NCI-H146 (cell line): ENCODE data around the gene LYST.

Experiments used
- DNase-seq: peaks from one replicate; lab custom pipeline; 2025; lab: John Stamatoyannopoulos, UW

Gene LYST

DNA sequence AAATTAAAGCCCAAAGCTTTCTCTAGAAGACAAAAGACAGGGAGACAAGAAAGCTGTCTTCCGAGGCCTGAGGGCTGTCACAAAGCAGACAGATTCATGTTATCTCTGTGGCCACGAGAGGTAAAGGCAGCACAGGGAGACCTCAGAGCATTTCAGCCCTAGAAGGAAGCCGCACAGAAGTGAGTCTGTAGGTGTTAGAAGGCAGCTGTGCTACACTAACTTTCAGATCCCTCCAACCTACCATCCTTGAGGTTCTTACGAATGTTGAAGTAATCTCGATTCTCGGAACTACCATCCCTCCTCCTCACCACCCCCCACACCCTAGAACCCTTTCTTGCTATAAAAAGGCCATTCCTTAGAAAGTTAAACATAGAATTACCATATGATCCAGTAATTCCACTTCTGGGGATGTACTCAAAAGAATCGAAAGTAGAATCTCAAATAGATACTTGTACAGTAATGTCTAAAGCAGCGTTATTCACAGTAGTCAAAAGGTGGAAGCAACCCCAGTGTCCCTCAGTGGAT, 21.5 kb upstream of the LYST start:
- DNase-seq = no peak

DNA sequence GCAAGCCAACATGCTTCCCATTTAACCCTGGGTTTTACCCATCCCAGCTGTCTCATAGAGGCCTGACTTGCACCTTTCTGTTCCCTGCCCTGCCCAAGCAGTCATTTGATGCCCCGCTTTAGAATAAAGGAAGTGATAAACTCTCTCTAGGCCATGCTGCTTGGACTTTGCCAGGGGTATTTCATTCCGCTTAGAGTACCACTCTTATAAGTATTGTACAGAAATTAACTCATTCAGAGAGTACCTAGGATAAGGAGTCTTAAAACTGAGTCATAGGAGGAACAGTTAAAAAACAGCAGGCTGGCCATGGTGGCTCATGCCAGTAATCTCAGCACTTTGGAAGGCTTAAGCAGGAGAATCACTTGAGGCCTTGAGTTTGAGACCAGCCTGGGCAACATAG, 21.0 kb upstream of the LYST start:
- DNase-seq = no peak

DNA sequence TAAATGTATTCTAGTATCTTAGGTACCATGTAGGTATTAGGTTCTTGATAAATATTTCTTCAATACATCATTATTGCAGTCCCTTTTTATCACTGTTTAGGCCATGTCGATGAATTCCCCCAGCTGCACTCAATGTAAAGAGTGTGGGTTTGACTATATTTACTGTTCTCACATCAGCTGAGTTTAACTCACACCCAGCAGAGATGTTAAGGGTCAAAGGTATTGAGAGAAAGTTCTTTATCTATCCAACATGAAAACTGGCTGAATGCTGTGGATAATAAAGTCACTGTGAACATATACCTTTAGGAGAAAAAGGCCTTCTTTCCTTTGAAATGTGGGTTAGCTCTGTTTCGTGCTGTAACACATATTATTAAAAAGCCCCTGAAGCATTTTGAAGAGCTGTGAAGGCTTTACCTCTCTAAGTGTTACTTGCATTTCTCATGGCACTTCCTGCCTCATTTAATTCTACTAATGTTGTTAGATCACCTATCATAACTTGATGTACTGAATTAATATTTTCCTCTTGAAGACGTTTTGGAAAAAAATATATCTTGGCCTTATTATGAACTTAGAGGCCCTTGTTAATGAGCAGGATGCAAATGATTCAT, 19.1 kb upstream of the LYST start:
- peak; percentile 11 for DNase-seq

DNA sequence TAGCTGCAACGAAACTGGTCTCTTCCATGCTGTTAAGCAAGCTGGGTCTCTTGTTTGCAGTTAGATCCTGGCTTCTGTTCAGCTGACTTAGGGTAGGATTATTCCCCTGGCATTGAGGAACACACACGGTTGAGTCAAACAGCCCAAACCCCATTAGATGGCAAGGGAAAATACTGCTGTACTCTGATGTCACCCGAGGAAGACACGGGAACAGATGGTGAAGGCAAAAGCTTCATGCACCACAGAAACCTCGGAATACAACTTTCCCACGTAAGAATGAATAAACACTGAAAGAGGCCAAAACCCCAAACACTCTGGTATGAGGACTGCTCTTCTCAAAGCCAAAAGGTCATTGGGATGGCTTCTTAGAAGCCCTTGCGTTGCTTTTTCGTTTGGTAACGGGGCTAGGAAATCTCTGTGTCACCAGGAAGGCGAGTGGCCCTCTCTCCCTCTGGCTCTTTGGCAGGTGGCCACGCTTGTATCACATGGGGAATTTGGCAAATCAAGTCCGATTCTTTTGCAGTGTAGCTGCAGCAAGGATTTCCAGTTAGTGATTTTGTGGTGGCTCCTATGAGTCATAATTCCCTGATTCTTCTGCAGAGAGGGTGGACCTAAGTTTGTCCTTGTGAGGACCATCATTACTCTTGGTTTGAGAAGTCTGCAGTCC, 16.7 kb upstream of the LYST start:
- no peak for DNase-seq

DNA sequence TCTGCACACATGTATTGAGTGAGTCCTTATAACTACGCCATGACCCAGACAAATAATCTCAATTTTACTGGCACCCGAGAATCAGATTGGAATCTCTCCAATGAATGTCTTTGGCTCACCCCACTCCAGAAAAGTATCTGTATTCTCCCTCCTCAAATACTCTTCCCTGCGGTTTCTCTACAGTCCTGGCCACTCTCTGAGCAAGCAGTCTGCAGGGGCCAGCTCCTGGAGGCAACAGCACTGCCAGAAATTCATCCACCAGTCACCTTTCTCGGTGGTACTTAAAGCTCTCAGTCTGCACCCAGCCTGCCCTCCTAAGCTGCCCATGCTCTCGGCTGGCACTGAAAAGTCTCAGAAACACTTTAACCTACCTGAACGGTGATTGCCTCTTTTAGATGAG, 16.1 kb upstream of the LYST start:
- no peak for DNase-seq

DNA sequence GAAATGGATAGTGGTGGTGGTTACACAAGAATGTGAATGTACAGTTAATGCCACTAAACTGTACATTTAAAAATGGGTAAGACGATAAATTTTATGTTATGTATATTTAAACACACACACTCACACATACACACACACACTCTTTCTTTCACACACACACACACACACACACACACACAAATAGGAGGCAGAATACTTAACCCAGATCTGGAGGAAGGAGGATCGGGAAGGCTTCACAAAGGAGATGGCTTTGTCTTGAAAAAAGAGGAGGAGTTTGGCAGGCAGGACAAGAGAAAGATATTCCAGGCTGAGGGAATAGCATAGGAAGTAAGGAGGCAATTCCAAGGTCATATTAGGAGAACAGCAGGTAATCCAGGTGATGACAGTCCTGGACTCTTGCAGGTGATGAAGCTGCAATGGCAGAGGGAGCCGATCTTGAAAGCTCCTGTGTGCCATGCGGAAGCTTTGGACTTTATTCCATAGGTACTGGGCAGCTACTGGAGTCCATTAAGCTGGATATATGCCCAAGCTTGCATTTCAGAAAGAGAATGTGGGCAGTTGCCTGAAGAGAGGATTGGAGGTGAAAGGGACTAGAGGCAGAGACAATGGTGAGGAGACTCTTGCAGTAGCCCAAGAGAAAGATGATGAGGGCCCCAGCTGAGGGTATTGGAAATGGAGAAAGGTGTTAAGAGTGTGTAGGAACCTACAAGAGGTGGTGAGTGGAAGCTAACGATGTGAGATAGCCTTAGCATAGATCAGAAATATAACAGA, 15.4 kb upstream of the LYST start:
- no peak for DNase-seq

DNA sequence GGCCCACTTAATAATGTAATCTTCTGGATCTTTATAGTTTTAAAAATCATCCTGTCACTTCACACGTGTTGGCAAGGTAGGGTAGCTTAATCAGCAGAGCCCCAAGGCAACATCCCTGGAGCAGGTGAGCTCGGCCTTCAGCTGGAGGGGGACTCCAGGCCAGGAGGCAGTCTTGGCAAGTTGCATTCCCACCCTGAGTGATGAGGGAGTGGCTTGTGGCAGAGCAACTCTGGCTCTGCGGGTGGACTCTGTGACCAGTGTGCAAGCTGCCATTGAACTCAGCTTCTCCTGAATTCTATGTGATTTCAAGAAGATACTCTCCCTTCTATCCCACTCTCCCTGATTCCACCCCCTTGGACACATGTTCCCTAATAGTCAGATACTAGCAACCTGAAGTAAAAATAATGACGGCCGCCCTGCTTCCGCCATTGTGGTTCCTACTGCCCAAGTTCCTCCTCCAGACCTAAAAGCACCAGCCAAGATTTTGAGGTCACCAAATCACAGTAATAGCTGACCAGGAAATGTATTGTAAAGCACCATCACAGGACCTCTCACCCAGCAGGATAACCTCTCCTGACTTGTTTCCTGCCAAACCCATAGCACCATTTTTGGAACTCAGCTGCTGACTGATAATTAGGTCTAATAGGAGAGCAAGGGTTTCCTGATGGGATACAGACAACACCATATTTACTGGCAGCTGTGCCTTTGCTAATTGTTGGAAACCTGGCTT, 11.5 kb upstream of the LYST start:
- DNase-seq = peak; percentile 81

DNA sequence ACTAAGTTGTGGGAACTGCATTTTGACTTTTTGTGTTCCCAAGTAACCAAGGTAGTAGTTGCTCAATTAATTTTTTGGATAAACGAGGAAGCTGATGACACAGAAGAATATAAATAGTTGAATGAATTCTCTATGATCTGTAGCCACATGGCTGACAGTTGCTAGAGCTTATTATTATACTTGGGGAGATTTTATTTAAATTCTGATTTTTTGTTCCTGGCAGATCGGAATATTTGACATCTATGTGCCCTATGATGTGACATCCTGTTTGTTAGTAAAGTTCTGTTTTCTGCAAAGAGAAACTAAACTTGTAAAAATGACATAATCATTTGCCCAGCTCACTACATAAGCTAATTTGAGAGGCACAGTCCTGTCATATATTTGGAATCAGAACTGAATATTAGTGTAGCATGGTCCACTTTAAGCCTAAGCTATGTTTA, 9.7 kb upstream of the LYST start:
- no peak for DNase-seq

DNA sequence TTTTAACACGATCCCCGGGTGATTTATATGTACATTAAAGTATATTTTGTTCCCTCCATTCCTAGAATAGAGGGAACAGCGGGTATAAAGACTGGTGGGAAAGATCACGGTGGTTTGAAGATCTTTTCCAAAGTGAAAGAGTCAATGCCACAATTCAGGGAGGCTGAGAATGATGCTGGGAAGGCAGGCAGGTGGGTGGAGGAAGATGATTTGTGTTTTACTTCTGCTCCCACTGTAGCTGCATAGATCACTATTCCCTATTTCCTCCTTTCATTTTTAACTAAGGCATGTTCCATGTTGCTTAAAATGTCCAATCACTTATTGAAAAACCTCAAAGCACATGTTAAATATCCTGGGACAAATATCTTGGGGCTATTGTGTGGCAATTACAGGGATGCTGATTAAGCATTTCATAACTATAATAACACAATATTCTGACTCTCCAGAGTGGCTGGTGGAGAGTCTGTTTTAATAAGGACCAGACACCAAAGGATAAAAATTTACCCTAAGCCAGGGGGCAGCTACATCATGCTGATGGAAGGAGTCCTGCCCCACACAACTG, 8.4 kb upstream of the LYST start:
- no peak for DNase-seq

DNA sequence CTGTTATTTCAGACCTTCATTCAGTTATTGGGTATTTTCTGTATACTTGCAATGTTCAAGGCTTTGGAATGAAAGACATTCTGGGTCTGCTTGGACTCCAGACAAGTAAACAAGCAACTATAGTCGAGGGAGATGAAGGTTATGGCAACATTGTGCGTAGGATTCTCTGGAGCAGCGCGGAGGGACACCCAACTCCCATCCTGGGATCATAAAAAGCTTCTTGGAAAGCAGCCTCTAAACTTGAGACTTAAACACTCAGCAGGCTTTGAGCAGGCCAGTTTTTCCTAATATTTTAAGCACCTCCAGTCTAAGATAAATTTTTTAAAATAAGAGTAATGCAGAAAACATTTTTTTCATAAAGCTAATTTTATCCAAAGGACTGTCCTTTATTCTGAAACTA, 7.6 kb upstream of the LYST start:
- no peak for DNase-seq

DNA sequence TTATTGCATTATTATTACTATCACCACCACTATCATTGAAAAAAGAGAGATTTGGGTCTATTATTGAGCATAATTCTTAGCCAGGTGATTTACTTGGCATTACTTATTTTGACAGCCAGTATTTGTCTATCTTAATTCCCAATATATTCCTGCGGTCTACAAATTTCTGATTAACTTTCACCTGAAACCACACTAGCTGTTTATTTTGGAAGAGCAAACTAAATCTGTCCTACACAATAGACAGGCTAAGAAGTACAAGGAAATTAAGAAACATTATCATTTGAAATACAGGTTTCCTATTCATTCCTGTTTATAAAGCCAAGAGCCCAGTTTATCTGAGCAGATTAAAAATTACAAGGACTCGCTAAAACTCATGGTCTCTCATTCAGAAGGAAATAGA, 6.9 kb upstream of the LYST start:
- no peak for DNase-seq

DNA sequence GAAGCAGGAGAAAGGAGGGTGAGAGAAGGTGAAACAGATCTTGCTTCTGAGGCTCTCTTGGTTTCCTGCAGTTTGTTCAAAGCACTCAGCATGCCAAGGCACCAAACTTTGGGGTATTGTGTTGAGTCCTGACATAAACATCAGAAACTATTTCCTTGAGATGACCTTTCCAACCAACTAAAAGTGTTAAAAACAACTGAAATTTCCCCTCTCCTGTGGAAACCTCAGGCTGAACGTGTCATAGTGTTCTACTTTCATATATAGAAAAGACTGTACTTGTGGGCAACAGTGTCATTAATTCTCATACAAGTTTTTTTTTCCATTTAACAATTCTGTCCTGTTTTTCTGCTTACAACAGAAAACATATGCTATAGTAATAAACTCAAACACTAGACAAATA, 6.3 kb upstream of the LYST start:
- no peak for DNase-seq

DNA sequence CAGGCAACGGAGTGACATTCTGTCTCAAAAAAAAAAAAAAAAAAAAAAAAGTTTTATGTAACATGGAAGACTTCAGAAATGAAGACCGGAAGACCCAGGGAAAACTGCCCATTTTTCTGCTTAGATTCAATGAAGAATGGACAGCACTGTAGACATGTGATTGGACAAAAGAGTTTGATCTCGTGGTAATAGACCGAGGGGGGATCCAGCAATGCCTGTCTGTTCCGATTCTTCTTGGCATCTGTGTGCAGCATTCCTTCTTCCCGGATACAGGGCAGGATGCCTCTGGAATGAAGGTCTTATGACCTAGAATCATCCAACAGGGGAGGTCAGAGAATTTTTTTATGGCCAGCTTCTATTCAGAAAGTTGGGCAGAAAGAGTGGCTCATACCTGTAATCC, 5.6 kb upstream of the LYST start:
- DNase-seq = no peak

DNA sequence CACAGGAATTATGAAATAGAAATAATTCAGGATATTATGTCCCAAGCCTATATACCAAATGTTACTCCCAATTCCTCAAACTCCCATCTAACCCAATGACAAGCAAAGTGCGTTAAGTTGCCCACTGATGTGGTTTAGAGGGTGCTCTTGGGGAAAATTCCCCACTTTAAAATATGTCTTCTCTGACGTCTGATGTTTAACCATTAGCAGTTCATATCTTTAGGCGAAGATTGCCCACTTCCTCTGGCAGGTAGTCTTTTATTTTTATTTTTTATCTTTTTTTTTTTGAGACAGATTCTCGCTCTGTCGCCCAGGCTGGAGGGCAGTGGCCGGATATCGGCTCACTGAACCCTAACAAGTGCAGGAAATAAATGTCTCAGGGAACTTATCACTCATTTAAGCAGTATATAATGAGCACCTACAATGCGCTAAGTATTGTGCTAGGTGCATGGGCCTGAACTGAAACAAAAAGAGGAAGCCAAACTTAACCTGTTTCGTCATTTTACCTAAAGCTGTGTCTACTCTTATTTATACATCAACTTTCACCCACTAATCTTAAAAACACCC, 1.3 kb upstream of the LYST start:
- DNase-seq = no peak

DNA sequence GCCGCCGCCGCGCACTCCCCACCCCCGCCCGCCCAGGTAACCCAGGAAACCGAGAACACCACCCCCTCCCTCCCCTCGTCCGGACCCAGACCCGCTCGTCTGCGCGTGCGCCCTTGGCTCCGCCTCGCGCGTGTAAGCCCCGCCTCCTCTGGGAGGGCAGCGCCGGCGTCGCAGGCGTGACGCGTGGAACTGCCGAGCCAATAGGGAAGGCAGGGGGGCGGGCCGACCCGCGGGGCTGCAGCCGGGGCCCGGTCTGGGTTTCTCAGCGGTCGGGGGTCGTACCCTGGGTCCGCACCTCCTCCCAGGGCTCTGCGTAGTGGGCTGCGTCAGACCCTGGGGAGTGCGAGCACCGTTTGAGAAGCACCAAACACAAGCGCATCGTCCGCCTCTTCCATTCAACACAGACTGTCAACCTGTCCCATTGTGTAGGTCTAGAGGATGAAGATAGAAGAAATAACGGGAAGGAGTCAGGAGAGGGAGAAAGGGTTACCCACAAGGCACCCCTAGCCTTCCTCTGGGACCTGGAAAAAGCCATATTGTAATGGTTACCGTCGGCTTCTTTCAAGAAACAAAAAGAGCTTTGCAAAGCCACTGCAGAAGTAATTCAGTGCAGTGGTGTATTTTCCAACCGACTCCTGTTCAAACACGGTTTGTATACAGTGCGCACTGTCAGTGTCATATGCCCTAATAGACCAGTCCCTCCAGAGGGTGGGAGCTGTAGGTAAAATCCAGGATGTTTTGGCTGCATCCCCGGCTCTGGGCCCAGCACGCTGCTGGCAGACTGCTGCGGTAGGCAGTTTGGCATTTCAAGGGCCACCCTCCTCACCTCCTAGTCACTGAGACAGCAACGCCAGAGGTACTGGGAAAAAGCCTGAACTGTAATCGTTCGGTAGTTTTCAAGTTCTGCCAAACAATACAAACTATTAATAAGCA, 473 bp upstream of the LYST start:
- peak; percentile 95 for DNase-seq

DNA sequence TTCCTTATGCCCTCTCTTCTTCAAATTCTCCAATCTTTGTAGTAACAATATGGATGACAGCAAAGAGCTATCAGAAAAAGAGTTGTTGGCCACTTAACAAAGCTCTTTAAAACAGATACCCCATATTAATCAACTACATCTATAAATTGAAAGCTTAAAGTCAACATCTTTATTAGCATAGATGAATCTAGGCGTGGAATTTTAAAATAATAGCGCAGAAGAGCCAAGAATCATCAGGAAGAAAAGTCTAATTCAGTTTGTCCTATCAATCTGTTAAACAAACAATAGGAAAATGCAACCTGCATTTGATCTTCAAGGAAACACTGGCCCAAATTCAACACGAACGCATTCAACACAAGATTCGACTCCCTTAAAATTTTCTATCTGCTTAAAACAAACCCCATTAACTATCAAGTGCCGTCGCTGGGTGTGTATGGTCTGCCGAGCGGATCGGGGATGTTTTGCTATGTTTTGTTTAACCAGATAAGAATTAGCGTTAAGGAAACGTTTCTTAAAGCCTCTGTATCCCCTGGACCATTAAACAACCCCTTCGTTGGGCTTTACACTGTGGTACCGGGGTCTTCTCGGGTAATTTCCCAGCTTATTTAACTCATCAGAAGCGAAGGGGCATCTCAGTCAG, 1.0 kb downstream of the LYST start:
- DNase-seq = no peak

DNA sequence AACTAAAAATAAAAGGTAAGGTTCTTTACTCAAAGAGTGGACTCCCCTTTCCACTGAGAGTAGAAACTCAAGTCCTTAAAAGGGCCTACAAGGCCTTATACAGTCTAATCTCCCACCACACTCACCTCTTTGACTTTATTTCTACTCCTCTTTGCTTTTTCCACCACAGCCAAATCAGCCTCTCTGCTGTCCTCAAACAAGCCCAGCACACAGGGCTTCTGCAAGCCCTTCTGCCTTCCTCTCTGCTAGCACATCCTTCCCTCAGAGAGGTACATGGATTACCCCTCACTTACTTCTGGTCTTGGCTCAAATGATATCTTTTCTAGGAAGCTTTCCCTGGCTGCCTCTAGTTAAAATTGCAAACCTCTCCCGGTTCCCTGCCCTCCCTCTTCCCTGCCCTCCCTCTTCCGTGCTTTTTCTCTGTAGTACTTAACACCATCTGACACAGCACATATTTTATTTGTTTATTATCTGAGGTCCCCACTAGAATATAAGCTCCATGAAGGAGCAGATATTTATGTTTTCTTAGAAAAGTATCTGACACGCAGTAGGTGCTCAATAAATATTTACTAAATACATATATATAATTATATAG, 1.7 kb downstream of the LYST start:
- DNase-seq = peak; percentile 10

DNA sequence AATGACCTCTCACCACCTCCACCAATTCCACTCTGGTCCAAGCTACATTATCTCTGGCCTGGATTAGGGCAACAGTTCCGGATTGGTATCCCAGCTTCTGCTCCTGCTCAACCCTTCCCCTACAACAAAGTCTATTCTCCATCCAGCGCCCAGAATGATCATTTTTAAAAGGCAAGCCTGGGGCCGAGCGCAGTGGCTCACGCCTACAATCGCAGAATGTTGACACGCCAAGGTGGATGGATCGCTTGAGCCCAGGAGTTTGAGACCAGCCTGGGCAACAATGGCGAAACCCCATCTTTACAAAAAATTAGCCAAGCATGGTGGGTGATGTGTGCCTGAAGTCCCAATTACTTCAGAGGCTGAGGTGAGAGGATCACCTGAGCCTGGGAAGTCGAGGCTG, 2.2 kb downstream of the LYST start:
- DNase-seq = no peak

DNA sequence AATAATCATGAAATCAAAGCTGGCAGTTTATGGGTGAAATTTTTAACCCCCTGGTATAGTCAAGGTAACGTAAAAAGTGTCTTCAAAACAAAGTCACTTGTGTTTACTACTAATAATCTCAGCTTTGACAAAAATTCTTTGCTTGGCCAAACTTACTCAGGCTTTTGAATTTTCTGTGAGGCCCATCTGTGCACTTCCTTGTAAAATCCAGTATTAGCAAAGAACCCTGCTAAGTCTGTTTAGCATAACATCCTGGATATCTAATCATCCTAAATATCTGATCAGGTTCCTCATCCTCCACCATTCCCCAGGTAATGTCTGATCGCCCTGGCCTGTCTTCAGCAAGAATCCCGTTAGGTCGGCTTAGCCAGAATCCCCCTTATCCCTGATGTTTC, 3.0 kb downstream of the LYST start:
- DNase-seq = no peak

DNA sequence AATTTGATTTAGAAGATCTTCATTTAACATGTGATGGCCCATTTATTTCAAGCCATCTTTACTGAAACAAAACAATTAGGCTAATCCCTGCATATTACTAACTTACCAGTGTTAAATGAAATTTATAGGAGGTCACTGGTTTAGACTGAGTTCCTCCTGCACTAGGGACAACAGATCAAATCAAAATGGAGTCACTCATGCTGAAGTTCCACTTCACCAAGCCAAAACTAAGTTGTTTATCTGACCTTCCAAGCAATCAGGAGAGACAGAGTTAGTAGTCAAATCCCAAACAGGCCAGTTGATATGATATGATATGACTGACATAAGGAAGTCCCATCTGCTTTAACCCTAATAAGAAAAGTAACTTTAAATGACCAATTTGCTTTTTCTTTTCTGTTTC, 4.8 kb downstream of the LYST start:
- DNase-seq = no peak
